ENCODE results near the gene CPNE4. TPM values are rescaled to one million over a fixed set of nuclear protein-coding genes. Genes with fewer than 3 reads are reported as not detected.

CPNE4 gene
- total and polyA plus RNA-seq, 8 donors: 0.14 to 1.7 (median 0.66) TPM

DNA sequence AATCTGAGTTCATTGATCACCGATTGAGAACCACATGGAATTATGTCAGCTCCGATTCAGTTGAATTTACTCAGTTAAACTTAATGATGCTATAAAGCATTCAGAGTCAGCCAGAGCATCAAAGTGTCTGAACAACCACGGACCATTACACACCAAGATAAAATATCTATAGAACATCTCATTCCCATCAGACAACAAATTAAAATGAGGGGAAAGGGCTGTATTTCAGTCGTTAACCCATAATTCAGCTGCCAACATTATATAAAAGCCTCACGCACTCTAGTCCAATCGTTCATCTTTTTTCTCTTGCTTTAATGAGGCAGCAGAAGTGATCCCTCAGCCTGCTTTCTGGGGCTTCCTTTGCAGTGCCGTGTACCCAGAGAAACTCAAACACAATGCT lies 11.9 kb downstream of the CPNE4 start:
- Histone ChIP-seq H3K9me3 (no peaks in the 10 kb centered on the region), H3K36me3 (no peaks in the 10 kb centered on the region), H3K4me3 (no peak overlapping the region), H3K4me1 (no peaks in the 10 kb centered on the region), H3K27ac (no peak overlapping the region), H3K27me3 (no peaks in the 10 kb centered on the region)
- 55 to 66% methylated on average over 7 of the region's 7 CpGs for WGBS, 2 donors
- intact Hi-C loops (cut with DNase I): no loop called here
- TF ChIP-seq, protein P1, sequence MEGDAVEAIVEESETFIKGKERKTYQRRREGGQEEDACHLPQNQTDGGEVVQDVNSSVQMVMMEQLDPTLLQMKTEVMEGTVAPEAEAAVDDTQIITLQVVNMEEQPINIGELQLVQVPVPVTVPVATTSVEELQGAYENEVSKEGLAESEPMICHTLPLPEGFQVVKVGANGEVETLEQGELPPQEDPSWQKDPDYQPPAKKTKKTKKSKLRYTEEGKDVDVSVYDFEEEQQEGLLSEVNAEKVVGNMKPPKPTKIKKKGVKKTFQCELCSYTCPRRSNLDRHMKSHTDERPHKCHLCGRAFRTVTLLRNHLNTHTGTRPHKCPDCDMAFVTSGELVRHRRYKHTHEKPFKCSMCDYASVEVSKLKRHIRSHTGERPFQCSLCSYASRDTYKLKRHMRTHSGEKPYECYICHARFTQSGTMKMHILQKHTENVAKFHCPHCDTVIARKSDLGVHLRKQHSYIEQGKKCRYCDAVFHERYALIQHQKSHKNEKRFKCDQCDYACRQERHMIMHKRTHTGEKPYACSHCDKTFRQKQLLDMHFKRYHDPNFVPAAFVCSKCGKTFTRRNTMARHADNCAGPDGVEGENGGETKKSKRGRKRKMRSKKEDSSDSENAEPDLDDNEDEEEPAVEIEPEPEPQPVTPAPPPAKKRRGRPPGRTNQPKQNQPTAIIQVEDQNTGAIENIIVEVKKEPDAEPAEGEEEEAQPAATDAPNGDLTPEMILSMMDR (IDR thresholded peaks at IDR 0.05): no peak
- no peak for FAIRE-seq
- DNase-seq: no peak
- ATAC-seq: no peak

DNA sequence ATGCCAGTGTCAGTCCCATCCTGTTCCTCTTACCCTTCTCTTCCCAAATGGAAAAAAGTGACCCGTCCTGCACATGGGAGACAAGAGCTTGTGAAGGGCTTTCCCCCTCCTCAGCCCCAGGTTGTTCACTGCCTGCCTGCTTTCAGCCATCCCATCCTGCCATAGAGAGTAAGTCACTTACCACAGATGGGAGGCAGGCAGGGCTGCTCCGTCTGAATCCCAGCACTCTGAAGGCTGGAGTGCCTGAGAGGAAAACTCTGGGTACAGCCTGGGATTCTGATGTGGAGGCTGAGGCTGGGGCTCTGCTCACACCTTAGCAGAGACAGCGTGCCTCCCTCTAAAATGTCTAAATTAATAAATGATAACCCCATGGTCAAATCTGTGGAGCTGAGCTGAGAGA lies 14.8 kb downstream of the CPNE4 start:
- no peaks in the 10 kb centered on the region for H3K9me3 ChIP-seq
- no peaks in the 10 kb centered on the region for H3K4me1 ChIP-seq
- no peak for ATAC-seq
- no peaks in the 10 kb centered on the region for H3K27me3 ChIP-seq
- 16 to 20% methylated on average over 3 of the region's 3 CpGs for WGBS, 2 donors
- H3K27ac ChIP-seq: no peak overlapping the region
- no peaks in the 10 kb centered on the region for H3K36me3 ChIP-seq
- intact Hi-C loops (cut with DNase I): no loop called here
- H3K4me3 ChIP-seq: no peak overlapping the region
- FAIRE-seq: no peak
- no peak for DNase-seq
- TF ChIP-seq, protein P1 (IDR thresholded peaks at IDR 0.05): no peak

DNA sequence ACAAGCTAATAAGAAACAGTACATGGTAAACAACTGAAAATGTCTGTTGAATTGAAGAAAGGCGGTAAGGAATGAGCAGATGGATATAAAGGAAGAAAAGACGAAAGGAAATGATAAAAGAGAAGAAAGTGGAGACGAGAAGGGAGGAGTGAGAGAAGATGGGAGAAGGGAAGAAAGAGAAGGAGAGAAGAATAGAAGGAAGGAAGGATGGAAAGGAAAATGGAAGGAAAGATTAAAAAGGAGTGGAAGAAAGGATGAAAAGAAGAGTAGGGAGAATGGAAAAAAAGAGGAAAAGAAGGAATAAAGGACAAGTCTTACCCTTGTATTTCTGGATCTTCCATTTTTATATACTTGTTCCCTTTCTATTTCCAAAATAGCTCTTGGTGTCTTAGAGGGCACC lies 17.7 kb downstream of the CPNE4 start:
- H3K36me3 ChIP-seq: no peaks in the 10 kb centered on the region
- DNase-seq (no peak), FAIRE-seq (no peak), ATAC-seq (no peak)
- intact Hi-C loops (cut with DNase I): no loop called here
- H3K4me3 ChIP-seq: no peak overlapping the region
- no peaks in the 10 kb centered on the region for H3K27me3 ChIP-seq
- no peaks in the 10 kb centered on the region for H3K9me3 ChIP-seq
- no peaks in the 10 kb centered on the region for H3K4me1 ChIP-seq
- TF ChIP-seq, protein P1 (IDR thresholded peaks at IDR 0.05): no peak
- WGBS, 2 donors: 58 to 62% methylated on average over 3 of the region's 3 CpGs
- H3K27ac ChIP-seq: no peak overlapping the region

DNA sequence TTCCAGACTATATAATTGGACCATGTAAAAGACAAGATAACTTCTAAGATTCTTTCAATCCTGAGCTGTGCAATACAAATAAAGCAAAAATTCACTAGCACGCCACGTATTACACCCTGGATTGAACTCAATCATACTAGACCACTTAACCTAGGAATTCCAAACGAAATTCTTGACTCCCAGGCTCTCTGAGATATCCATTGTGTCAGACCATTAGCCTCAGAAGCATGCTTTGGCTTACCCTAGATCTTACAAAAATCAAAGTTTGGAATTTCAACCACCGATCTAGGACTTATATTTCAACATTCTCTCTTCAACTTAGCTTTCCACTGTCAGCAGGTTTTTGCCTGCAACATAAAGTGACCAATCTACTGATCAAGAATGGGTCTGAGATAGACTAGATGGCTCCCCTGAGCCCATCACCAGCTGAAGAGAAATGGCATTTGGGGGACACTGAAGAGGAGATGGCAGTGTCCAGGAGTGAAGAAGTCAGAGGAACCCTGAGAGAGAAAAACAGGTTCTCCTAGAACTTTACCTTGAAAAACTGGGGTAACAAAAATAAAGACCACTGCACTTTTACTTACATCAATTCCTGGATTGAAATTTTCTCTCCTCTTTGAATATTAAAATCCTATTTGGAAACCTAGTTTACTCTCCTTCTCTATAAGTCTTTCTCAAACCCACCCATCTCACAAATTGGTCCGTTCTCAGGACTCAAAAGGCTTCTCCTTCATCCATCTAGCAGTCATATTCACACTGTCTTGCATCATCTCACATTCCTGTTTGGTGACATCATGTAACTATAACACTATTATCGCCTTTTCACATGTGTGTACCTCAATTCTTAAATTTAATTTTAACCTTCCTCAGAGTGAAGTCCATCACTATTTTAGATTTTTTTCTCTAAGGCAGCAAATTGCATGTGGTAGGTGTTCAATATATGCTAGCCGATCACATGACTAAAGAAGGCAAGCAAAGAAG lies 18.5 kb downstream of the CPNE4 start:
- H3K27me3 ChIP-seq: no peaks in the 10 kb centered on the region
- 45 to 58% methylated on average over 7 of the region's 7 CpGs for WGBS, 2 donors
- DNase-seq: no peak
- no peak overlapping the region for H3K27ac ChIP-seq
- no peaks in the 10 kb centered on the region for H3K36me3 ChIP-seq
- FAIRE-seq: no peak
- no peaks in the 10 kb centered on the region for H3K4me1 ChIP-seq
- intact Hi-C loops (cut with DNase I): no loop called here
- ATAC-seq: no peak
- H3K4me3 ChIP-seq: no peak overlapping the region
- TF ChIP-seq, protein P1 (IDR thresholded peaks at IDR 0.05): no peak
- no peaks in the 10 kb centered on the region for H3K9me3 ChIP-seq

DNA sequence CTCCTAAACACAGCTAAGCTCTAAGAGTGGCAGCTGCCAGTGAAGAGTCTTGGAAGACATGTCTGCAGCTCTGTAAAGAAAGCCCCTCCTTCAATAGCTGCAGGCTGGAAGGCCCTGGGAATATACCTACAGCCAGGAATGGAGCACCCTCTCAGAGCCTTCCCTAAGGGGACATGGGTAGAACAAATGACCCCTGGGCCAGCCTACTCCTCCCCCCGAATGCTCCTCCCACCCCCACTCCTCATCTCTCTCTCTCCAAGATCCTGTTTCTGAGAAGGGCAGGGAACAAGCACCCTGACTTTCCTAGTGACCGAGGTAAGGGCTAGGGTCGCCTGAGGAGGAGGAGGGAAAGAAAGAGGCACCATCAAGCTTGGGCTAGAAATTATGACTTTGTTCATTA lies 20.7 kb downstream of the CPNE4 start:
- FAIRE-seq (no peak), DNase-seq (no peak), ATAC-seq (no peak)
- 37 to 68% methylated on average over 3 of the region's 3 CpGs for WGBS, 2 donors
- no peak overlapping the region for H3K4me3 ChIP-seq
- no peak overlapping the region for H3K27ac ChIP-seq
- H3K36me3 ChIP-seq: no peaks in the 10 kb centered on the region
- H3K27me3 ChIP-seq: no peaks in the 10 kb centered on the region
- TF ChIP-seq, protein P1 (IDR thresholded peaks at IDR 0.05): no peak
- no peaks in the 10 kb centered on the region for H3K4me1 ChIP-seq
- H3K9me3 ChIP-seq: no peaks in the 10 kb centered on the region
- intact Hi-C loops (cut with DNase I): no loop called here
